Mesothelial cell of epicardium (in vitro differentiated cells): ENCODE measurements around the gene ZNF778. TPM values are rescaled to one million over a fixed set of nuclear protein-coding genes. Genes with fewer than 3 reads are reported as not detected.

Experiments used
- DNase-seq, 2 experiments: peaks; one replicate each; pipeline ENCODE4 v3.0.0; 2021; ENCODE audit warnings: low spot score in 2 of 2; ENCODE audit not compliant: unreplicated experiment in 2 of 2
- H3K27ac Mint-ChIP-seq: 2 replicates; pipeline ENCODE4 v1.8.0; 2021; ENCODE audit warnings: mixed read lengths
- H3K27me3 Mint-ChIP-seq: 2 replicates; pipeline ENCODE4 v1.8.0; 2021; ENCODE audit warnings: low read depth, mixed read lengths
- H3K36me3 Mint-ChIP-seq: 2 replicates; pipeline ENCODE4 v1.8.0; 2021; ENCODE audit warnings: mixed read lengths
- H3K4me1 Mint-ChIP-seq: 2 replicates; pipeline ENCODE4 v1.8.0; 2021; ENCODE audit warnings: mixed read lengths
- H3K4me3 Mint-ChIP-seq: 2 replicates; pipeline ENCODE4 v1.8.0; 2021; ENCODE audit warnings: mild to moderate bottlenecking, moderate library complexity, mixed read lengths
- H3K9me3 Mint-ChIP-seq: 2 replicates; pipeline ENCODE4 v1.8.0; 2021; ENCODE audit warnings: mixed read lengths
- CTCF ChIP-seq: fragments of 200-600 bp; sonication (generic); IDR thresholded peaks from one replicate; pipeline ENCODE4 v1.5.0; 2021; ENCODE audit warnings: antibody characterized with exemption; ENCODE audit not compliant: unreplicated experiment
- total RNA-seq: library from RNA; stranded (reverse); gene quantifications from 3 replicates; pipeline ENCODE4 v1.2.1, GENCODE V29; 2021

Gene ZNF778
- total RNA-seq, 1 donor from 2014 or later: 10.4 TPM

DNA sequence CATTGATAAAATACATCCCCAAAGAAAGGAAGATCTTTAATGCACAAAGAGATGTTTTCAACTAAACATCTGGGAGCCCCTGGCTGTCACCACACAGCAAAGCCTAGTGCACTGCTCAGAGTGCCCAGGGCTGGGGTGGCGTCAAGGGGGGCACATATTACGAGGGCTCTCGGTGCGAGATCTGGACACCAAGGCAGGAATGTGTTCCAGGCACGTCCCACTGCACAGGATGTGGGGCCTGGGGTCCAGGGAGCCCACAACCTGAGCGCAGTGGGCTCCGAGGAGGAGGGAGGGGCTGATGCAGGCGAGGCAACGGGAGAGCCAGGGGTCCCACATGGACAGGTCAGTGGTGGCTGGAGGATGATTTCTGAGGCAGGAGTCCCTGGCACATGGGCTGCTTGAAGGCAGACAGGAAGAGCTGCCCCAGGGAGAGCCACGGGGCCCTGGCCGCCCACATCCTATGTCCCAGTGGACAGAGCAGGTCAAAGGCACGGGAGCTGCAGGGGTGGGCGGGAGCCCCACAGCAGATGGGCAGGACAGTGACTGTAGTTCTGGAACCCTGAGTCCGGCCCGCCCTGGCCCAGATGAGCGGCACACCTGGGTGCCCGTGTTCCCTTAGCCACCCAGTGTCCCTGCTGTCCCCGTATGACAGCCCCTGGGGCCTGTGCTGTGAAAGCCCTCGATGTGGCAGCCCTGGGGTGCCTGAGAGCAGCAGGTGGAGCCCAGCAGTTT, 56.4 kb downstream of the ZNF778 start:
- Mint-ChIP-seq H3K27me3 (no peaks in the 10 kb centered on the region), H3K27ac (no peak overlapping the region), H3K36me3 (peaks cover 35% of the 10 kb centered on the region), H3K9me3 (no peaks in the 10 kb centered on the region), H3K4me1 (no peaks in the 10 kb centered on the region), H3K4me3 (no peak overlapping the region)
- no peak for DNase-seq
- TF ChIP-seq CTCF: no peak

GRCh38 chr16:89274561-89275283, 57.2 kb downstream of the ZNF778 start:
- Mint-ChIP-seq H3K9me3 (no peaks in the 10 kb centered on the region), H3K4me3 (no peak overlapping the region), H3K4me1 (no peaks in the 10 kb centered on the region), H3K27me3 (no peaks in the 10 kb centered on the region), H3K27ac (no peak overlapping the region), H3K36me3 (peaks cover 33% of the 10 kb centered on the region)
- DNase-seq: no peak
- no peak for TF ChIP-seq CTCF

GRCh38 chr16:89275284-89275584, 57.7 kb downstream of the ZNF778 start:
- H3K36me3 Mint-ChIP-seq: peaks cover 32% of the 10 kb centered on the region
- H3K27me3 Mint-ChIP-seq: no peaks in the 10 kb centered on the region
- H3K9me3 Mint-ChIP-seq: no peaks in the 10 kb centered on the region
- H3K4me3 Mint-ChIP-seq: no peak overlapping the region
- TF ChIP-seq CTCF: no peak
- H3K27ac Mint-ChIP-seq: no peak overlapping the region
- no peaks in the 10 kb centered on the region for H3K4me1 Mint-ChIP-seq
- DNase-seq: no peak

- peaks cover 34% of the 10 kb centered on the region for H3K36me3 Mint-ChIP-seq
These were observed 58.6 kb downstream of the ZNF778 start for GRCh38 chr16:89275837-89276720.

More at GRCh38 chr16:89275837-89276720, 58.6 kb downstream of the ZNF778 start:
- TF ChIP-seq CTCF: no peak
- Mint-ChIP-seq H3K27me3 (no peaks in the 10 kb centered on the region), H3K27ac (no peak overlapping the region), H3K4me1 (no peaks in the 10 kb centered on the region), H3K4me3 (no peak overlapping the region), H3K9me3 (no peaks in the 10 kb centered on the region)
- DNase-seq: no peak
